GM06990 (cell line): ENCODE measurements around the gene PRKG2.

Source experiments
- DNase-seq: peaks from one replicate; pipeline ENCODE4 v3.0.0-alpha.2; 2011; ENCODE audit not compliant: insufficient read length; ENCODE audit errors: extremely low read depth
- H3K27me3 ChIP-seq: replicated peaks from 2 replicates; pipeline ENCODE4 v1.6.0; 2011; ENCODE audit warnings: low read length; ENCODE audit not compliant: control insufficient read depth, insufficient read depth
- H3K36me3 ChIP-seq: 2 replicates; pipeline ENCODE4 v1.5.1; 2011; ENCODE audit warnings: low read length; ENCODE audit not compliant: control insufficient read depth, insufficient read depth
- H3K4me3 ChIP-seq: replicated peaks from 2 replicates; pipeline ENCODE4 v1.5.1; 2011; ENCODE audit warnings: low read depth, mild to moderate bottlenecking, control low read depth, low read length
- CTCF ChIP-seq: IDR thresholded peaks from 2 replicates; pipeline ENCODE4 v1.5.1; 2011; ENCODE audit warnings: low read length, control low read depth, mild to moderate bottlenecking, inconsistent platforms; ENCODE audit not compliant: insufficient read depth, poor library complexity, severe bottlenecking

Gene PRKG2

GRCh38 chr4:81049907-81050306, 165.1 kb downstream of the PRKG2 start:
- no peaks in the 10 kb centered on the region for H3K36me3 ChIP-seq
- TF ChIP-seq CTCF: no peak
- H3K4me3 ChIP-seq: no peak overlapping the region
- DNase-seq: no peak
- H3K27me3 ChIP-seq: no peaks in the 10 kb centered on the region; the same call in 1 of the 2 replicates

GRCh38 chr4:81049330-81049729, 165.7 kb downstream of the PRKG2 start:
- no peak for TF ChIP-seq CTCF
- Histone ChIP-seq H3K36me3 (no peaks in the 10 kb centered on the region), H3K4me3 (no peak overlapping the region), H3K27me3 (no peaks in the 10 kb centered on the region; the same call in 1 of the 2 replicates)
- no peak for DNase-seq

GRCh38 chr4:81042578-81043365, 172.2 kb downstream of the PRKG2 start:
- Histone ChIP-seq H3K36me3 (no peaks in the 10 kb centered on the region), H3K4me3 (no peak overlapping the region), H3K27me3 (no peaks in the 10 kb centered on the region; the same call in 1 of the 2 replicates)
- DNase-seq: no peak
- TF ChIP-seq CTCF: no peak

GRCh38 chr4:81040012-81040659, 174.9 kb downstream of the PRKG2 start:
- Histone ChIP-seq H3K27me3 (no peaks in the 10 kb centered on the region), H3K36me3 (no peaks in the 10 kb centered on the region), H3K4me3 (no peak overlapping the region)
- DNase-seq: peak; percentile 15
- peak; percentile 64 for TF ChIP-seq CTCF

- no peak for TF ChIP-seq CTCF
- DNase-seq: peak; percentile 15
- H3K27me3 ChIP-seq: no peaks in the 10 kb centered on the region
- H3K36me3 ChIP-seq: no peaks in the 10 kb centered on the region
- H3K4me3 ChIP-seq: no peak overlapping the region
Measured at GRCh38 chr4:81039351-81039972, 175.6 kb downstream of the PRKG2 start.
